Fibroblast of lung (primary cell): ENCODE data around the gene TP73.

ENCODE experiments used
- CTCF ChIP-seq, 2 donors: IDR thresholded peaks in 1 of 2; conservative IDR thresholded peaks in 1 of 2; 1 replicate in 1 of 2; 2 replicates in 1 of 2; pipeline ENCODE4 v1.5.1; 2011 to 2012; ENCODE audit warnings: low read length in 2 of 2, control low read depth in 1 of 2, inconsistent platforms in 1 of 2, low read depth in 1 of 2, mild to moderate bottlenecking in 1 of 2
- EZH2 ChIP-seq: IDR thresholded peaks from 2 replicates; pipeline ENCODE4 v1.5.1; 2012; ENCODE audit warnings: low read length, control low read depth, mild to moderate bottlenecking; ENCODE audit errors: missing control alignments

- no peak for TF ChIP-seq CTCF (conservative IDR thresholded peaks at IDR 0.05 in 1 of 2, IDR thresholded peaks at IDR 0.05 in 1 of 2; ENCODE audit: low read depth in 1 of 2, low read length in 2 of 2)
- TF ChIP-seq EZH2: no peak
These were observed 127.6 kb downstream of the TP73 start for GRCh38 chr1:3779912-3780416.
